ENCODE measurements around the gene NUAK2.
A peak's percentile ranks its signal among the peaks of the same experiment; 100 is the strongest.
"Not testable (repeated sequence)": the region's sequence is repeated elsewhere in the genome, so short reads cannot be mapped to it uniquely, and the experiment has no call there.

NUAK2 gene

GRCh38 chr1:205298191-205298994 lies 23.2 kb downstream of the NUAK2 start:
- DNase-seq (ENCODE audit: low read depth, low spot score), result peak; percentile 98

- not testable (repeated sequence) for DNase-seq (ENCODE audit: low read depth, low spot score)
These were observed 23.9 kb downstream of the NUAK2 start for GRCh38 chr1:205297546-205298177.

- DNase-seq (ENCODE audit: low read depth, low spot score), result no peak
These were observed 25.4 kb downstream of the NUAK2 start for GRCh38 chr1:205296154-205296553.

DNA sequence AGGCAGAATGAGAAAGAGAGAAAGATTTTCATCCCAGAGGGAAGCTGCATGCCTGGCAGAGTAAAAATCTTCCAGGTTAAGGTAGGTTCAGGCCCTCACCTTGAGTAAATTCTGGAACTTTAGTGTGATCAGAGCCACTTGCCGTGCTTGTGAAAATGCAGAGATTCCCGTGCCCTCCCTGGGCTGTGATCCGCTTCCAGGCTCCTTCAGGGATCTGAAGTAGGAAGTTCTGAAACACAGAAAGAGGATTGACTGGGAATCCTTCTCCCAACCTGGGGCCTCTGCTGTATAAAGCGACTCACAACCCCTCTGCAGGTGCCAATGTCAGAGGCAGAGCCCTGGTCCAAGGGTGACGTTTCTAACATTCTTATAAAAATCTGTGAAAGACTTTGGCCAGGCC lies 26.6 kb downstream of the NUAK2 start:
- no peak for DNase-seq (ENCODE audit: low read depth, low spot score)

DNA sequence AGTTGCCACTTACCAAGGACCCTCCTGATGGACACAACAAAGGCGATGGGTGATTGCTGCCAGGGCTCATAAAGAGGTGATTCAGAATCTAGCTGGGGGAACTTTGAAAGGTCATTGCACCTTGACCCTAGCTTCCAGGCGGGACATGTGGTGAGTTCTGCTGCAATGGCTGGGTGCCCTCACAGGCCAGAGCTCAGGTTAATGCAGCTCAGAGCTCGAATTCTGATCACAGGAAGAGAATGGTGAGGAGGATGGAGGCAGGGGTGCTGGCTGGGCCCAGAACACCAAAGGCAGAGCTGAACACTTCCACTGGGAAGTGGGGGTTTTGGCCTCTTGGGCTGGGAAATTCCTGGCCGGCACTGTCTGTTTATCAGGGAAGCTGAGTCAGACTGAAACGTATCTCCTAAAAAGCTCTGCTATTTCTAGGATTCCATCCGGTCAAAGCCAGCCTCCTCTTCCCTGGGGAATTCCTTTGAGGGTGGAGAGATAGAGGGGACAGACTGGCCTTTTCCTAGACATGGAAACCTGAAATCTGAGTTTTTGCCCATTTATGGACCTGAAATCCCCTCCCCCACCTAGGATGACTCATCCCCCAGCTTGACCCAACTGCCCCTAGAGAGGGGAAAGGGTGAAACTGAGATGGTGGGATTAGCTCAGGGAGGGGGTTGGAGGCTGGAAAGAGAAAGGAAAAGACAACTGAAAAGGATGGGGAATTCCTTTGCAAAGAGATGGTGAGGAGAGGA lies 27.2 kb downstream of the NUAK2 start:
- peak; percentile 76 for DNase-seq (ENCODE audit: low read depth, low spot score)

DNA sequence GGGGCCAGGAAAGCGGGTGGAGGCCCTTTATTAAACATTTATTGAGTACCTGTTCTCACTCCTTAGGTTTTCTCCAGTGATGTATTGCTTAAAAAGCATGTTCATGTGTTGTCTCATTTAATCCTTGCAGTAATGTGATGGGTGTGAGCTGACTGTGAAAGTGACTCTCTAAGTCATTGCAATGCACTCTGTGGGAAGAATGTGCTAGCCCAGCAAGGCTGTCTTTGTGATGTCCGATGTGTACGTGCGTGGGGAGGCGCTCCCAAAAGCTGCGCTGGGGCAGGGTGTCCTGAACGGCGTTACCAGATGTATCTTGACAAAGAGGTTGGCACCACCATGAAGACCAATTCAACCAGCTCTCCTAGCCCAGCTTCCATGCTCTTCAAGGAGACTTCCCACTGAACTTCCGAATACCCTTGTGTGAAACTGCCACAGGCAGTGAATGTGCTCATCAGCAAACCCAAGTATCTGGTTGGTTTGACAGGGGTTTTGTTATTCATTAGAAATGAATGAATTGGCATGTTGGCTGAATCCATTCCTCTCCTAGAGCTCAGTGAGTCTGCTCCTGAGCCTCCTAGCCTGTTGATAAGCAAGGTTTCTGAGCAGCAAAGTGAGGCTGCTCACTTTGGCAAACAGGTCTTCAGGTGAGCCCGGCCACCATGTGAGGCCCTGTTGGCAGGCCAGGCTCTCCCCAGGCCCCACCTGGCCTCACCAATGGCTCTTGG lies 28.0 kb downstream of the NUAK2 start:
- no peak for DNase-seq (ENCODE audit: low read depth, low spot score)

GRCh38 chr1:205291596-205291995 lies 29.9 kb downstream of the NUAK2 start:
- DNase-seq (ENCODE audit: low read depth, low spot score), result no peak

DNA sequence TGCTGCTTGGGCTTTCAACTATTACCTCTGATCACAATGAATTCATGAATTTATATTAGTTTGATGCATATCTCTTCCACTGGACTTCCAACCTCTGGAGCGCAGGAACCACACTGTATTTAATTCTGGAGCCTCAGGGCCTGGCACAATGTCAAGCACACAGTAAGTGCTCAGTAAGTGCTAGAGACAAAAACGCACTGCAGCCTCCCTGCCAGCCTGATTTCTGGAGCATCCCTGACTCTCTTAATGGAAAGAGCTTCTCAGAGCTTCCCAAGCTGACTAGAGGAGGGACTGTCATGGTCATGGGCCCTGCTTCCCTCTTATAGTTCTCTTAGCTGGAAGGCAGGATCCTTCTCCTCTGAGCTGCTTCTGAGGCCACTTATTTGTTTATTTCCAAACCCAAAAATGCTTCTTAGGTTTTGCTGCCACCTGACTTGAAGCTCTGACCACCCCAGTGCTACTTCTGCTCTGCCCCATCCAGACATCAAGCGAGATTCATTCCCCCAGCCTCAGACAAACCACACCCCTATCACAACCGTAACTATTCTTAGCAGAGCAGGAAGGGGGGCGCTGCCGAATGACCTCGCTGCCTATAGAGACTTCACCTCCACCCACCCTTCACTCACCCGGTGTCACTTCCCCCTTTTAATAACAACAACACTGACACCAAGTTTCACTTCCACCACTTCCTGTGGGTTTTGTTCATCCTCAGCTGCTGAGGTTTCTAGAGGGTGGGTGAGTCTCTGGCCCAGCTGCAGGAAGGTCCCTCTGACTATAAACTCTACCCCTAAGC lies 33.6 kb downstream of the NUAK2 start:
- DNase-seq (ENCODE audit: low read depth, low spot score), result no peak

DNA sequence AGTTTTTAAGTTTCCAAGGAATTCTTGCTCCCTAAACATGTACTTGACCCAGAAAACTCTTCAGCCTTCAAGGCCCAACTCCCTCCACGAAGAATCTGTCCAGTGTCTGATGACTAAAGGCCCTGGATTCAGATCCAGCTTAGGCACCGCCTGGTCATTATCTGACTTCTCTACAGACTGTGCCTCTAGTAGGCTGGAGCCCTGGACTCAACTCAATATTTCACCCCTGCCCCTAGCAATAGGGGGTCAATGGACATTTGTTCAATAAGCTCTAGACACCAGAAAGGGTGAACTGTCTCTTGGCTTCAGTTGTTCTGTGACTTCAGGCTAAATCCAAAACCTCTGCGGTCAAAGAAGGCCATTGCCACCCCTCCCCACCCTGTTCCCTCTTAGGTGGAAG lies 34.5 kb downstream of the NUAK2 start:
- DNase-seq (ENCODE audit: low read depth, low spot score), result no peak

GRCh38 chr1:205286335-205286950 lies 35.1 kb downstream of the NUAK2 start:
- DNase-seq (ENCODE audit: low read depth, low spot score), result peak; percentile 84

GRCh38 chr1:205285381-205286101 lies 36.0 kb downstream of the NUAK2 start:
- DNase-seq (ENCODE audit: low read depth, low spot score), result peak; percentile 67

- DNase-seq (ENCODE audit: low read depth, low spot score), result peak; percentile 98
These were observed 37.0 kb downstream of the NUAK2 start for GRCh38 chr1:205284420-205285144.

DNA sequence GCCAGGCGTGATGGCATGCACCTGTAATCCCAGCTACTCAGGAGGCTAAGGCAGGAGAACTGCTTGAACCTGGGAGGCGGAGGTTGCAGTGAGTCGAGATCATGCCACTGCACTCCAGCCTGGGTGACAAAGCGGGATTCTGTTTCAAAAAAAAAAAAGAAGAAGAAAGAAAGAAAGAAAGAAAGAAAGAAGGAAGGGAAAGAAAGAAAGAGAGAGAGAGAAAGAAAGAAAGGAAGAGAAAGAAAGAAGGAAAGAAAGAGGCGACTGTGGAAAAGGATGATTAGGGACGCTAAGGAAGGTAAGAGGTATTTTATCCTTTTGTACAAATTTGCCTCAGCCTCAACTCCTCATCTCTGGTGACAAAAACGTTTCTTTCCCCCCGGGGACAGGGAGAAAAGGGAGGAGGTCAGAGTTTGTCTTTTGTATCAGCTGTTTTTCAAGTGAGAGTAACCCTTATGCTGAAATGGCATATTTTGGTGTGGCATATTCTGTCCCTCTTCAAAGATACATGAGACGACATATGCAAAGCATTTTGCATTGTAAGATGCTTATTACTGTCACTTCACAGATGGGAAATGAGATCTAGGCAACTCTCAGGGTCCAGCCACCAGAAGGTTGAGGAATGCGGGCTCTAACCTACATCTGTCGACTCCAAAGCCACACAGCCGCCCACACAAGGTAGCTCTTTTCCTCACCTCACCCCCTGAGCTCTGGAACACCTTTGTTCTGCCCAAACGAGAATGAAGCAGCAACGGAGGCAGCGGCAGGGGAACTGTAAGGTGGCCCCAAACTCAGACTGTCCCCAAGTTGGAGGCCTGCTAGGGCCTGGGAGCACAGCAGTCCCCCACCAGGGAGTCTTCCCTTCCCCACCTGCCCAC lies 38.0 kb downstream of the NUAK2 start:
- DNase-seq (ENCODE audit: low read depth, low spot score), result no peak

GRCh38 chr1:205280666-205281395 lies 40.7 kb downstream of the NUAK2 start:
- DNase-seq (ENCODE audit: low read depth, low spot score), result not testable (repeated sequence)

DNA sequence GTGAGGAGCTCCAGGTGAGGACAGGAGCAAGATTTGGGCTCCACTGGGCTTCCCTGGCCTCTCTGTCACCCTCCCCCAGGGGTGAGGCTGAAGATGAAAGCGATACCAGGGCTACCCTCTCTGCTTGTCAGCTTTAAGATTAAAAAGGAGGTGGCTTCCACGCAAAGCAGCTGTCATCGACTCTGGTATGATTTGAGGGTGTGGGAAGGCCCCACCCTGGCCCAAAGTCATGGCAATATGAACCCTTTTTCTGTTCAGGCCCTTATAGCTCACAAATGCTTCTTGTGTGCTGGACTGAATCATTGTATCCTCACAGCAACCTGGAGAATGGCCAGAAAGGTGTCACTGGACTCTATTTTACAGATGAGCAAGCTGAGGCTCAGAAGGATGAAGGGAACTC lies 41.6 kb downstream of the NUAK2 start:
- DNase-seq (ENCODE audit: low read depth, low spot score), result no peak

DNA sequence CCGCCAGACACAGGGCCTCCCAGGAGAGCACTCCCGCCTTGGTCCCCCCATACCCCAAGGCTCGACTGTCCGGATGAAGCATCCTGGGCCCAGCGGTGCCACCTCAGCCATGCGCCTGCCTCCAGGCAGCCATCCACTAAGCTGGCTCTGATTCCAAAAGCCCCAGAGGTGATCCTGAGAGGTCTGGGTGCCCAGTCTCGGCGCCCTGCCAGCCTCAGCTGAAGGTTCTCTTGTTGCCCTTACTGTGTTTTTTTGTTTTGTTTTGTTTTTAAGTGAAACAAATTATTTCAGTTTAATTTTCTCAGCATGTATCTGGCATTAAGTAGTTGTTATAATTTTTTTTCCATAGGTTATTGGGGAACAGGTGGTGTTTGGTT lies 44.9 kb downstream of the NUAK2 start:
- no peak for DNase-seq (ENCODE audit: low read depth, low spot score)

- DNase-seq (ENCODE audit: low read depth, low spot score), result no peak
These were observed 45.4 kb downstream of the NUAK2 start for GRCh38 chr1:205275916-205276688.
